ENCODE measurements around the gene RHEX.

GRCh38 chr1:206023695-206024094 lies 29.3 kb upstream of the RHEX start, which contains the start of gene CTSE:
- TF ChIP-seq CTCF (conservative IDR thresholded peaks at IDR 0.05) (no peak), ZFX (IDR thresholded peaks at IDR 0.05) (no peak)
